ENCODE data around the gene ARHGAP6. TPM values are rescaled to one million over a fixed set of nuclear protein-coding genes. Genes with fewer than 3 reads are reported as not detected.
A peak's percentile ranks its signal among the peaks of the same experiment; 100 is the strongest.

Gene ARHGAP6
- total RNA-seq, 3 donors from 2014 or later = 10.1 to 32.6 (median 14.7) TPM

DNA sequence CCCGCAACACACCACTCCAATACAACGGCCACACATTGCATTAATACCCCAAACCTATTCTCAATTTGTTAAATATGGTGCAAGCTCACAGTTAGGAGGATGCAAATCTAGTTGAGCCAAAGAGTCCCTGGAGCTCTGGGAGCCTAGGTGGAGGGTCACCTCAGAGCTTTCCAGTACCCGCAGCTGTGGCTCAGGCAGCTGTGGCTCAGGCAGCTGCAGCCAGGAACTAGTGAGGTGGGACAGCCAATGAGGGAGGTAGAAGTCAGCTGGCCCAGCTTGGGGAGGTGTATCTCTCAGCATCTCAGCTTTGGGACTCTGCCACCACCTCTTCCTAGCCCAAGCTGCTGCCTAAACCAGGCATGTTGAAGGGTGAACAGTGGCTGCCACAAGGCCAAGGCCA lies 36.7 kb upstream of the ARHGAP6 start:
- Histone ChIP-seq H3K27ac (no peak overlapping the region), H3K4me1 (no peaks in the 10 kb centered on the region), H3K36me3 (no peaks in the 10 kb centered on the region), H3K27me3 (peaks cover 0 to 26% of the 10 kb centered on the region in 2 donors), H3K4me3 (no peak overlapping the region), H3K9me3 (no peaks in the 10 kb centered on the region)
- TF ChIP-seq POLR2AphosphoS5 (IDR thresholded peaks at IDR 0.05) (no peak), POLR2A (IDR thresholded peaks at IDR 0.05) (no peak)
- TF ChIP-seq, protein P1, sequence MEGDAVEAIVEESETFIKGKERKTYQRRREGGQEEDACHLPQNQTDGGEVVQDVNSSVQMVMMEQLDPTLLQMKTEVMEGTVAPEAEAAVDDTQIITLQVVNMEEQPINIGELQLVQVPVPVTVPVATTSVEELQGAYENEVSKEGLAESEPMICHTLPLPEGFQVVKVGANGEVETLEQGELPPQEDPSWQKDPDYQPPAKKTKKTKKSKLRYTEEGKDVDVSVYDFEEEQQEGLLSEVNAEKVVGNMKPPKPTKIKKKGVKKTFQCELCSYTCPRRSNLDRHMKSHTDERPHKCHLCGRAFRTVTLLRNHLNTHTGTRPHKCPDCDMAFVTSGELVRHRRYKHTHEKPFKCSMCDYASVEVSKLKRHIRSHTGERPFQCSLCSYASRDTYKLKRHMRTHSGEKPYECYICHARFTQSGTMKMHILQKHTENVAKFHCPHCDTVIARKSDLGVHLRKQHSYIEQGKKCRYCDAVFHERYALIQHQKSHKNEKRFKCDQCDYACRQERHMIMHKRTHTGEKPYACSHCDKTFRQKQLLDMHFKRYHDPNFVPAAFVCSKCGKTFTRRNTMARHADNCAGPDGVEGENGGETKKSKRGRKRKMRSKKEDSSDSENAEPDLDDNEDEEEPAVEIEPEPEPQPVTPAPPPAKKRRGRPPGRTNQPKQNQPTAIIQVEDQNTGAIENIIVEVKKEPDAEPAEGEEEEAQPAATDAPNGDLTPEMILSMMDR (IDR thresholded peaks at IDR 0.05) = no peak
- intact Hi-C loops (cut with DNase I; ENCODE audit: low total_unique reads) = loop anchor here (5.0 kb wide), 1 partner anchor 1115 kb away; no protein-coding TSS in a partner anchor
- no peak for DNase-seq (ENCODE audit: low spot score in 2 of 2)

GRCh38 chrX:11698702-11699101 lies 33.0 kb upstream of the ARHGAP6 start:
- no peak overlapping the region for H3K4me3 ChIP-seq
- no peaks in the 10 kb centered on the region for H3K9me3 ChIP-seq
- H3K27me3 ChIP-seq = peaks cover 0 to 24% of the 10 kb centered on the region in 2 donors
- H3K27ac ChIP-seq = peak overlapping the region; percentile 1 to 13
- H3K36me3 ChIP-seq = no peaks in the 10 kb centered on the region
- intact Hi-C loops (cut with DNase I; ENCODE audit: low total_unique reads) = no loop called here
- TF ChIP-seq POLR2A (IDR thresholded peaks at IDR 0.05) (no peak), POLR2AphosphoS5 (IDR thresholded peaks at IDR 0.05) (no peak)
- TF ChIP-seq, protein P1 (IDR thresholded peaks at IDR 0.05) = no peak
- H3K4me1 ChIP-seq = no peaks in the 10 kb centered on the region
- no peak for DNase-seq (ENCODE audit: low spot score in 2 of 2)

GRCh38 chrX:11688201-11688600 lies 22.5 kb upstream of the ARHGAP6 start:
- Histone ChIP-seq H3K36me3 (no peaks in the 10 kb centered on the region), H3K4me1 (no peaks in the 10 kb centered on the region), H3K9me3 (no peaks in the 10 kb centered on the region), H3K27ac (no peak overlapping the region), H3K27me3 (peaks cover 0 to 16% of the 10 kb centered on the region in 2 donors), H3K4me3 (no peak overlapping the region)
- intact Hi-C loops (cut with DNase I; ENCODE audit: low total_unique reads) = no loop called here
- no peak for DNase-seq (ENCODE audit: low spot score in 2 of 2)
- no peak for TF ChIP-seq POLR2A (IDR thresholded peaks at IDR 0.05)
- TF ChIP-seq, protein P1 (IDR thresholded peaks at IDR 0.05) = no peak
- TF ChIP-seq POLR2AphosphoS5 (IDR thresholded peaks at IDR 0.05) = no peak

- TF ChIP-seq POLR2A (IDR thresholded peaks at IDR 0.05) (no peak), POLR2AphosphoS5 (IDR thresholded peaks at IDR 0.05) (no peak)
- TF ChIP-seq, protein P1 (IDR thresholded peaks at IDR 0.05) = no peak
- no peaks in the 10 kb centered on the region for H3K9me3 ChIP-seq
- intact Hi-C loops (cut with DNase I; ENCODE audit: low total_unique reads) = no loop called here
- no peak overlapping the region for H3K4me3 ChIP-seq
- no peaks in the 10 kb centered on the region for H3K36me3 ChIP-seq
- no peaks in the 10 kb centered on the region for H3K4me1 ChIP-seq
- DNase-seq (ENCODE audit: low spot score in 2 of 2) = no peak
- peaks cover 0 to 16% of the 10 kb centered on the region in 2 donors for H3K27me3 ChIP-seq
- no peak overlapping the region for H3K27ac ChIP-seq
Observed at GRCh38 chrX:11687157-11687556, 21.4 kb upstream of the ARHGAP6 start.

GRCh38 chrX:11683057-11683456 lies 17.3 kb upstream of the ARHGAP6 start:
- no peaks in the 10 kb centered on the region for H3K4me1 ChIP-seq
- H3K9me3 ChIP-seq = no peaks in the 10 kb centered on the region
- TF ChIP-seq, protein P1 (IDR thresholded peaks at IDR 0.05) = no peak
- TF ChIP-seq POLR2AphosphoS5 (IDR thresholded peaks at IDR 0.05) = no peak
- TF ChIP-seq POLR2A (IDR thresholded peaks at IDR 0.05) = no peak
- no peak for DNase-seq (ENCODE audit: low spot score in 2 of 2)
- H3K36me3 ChIP-seq = no peaks in the 10 kb centered on the region
- H3K27ac ChIP-seq = no peak overlapping the region
- peaks cover 0 to 20% of the 10 kb centered on the region in 2 donors for H3K27me3 ChIP-seq
- no peak overlapping the region for H3K4me3 ChIP-seq
- intact Hi-C loops (cut with DNase I; ENCODE audit: low total_unique reads) = no loop called here
